GM12878 (cell line): Measurements from ENCODE around the gene RRP12. TPM values are rescaled to one million over a fixed set of nuclear protein-coding genes. Genes with fewer than 3 reads are reported as not detected.

ENCODE experiments used
- ATAC-seq: fragments of 200-7000 bp; cut with Tn5 transposase; 3 replicates; pipeline ENCODE4 v1.9.1; 2020; ENCODE audit warnings: mild to moderate bottlenecking, moderate library complexity
- BruUV-seq: library from RNA; stranded (reverse); fragments of 400-500 nt; replicated peaks from 2 replicates; lab custom pipeline; 2021; lab: Mats Ljungman, UMichigan
- CTCF ChIA-PET: fragments of 300-600 bp; sonication (Branson Sonifier 250); formaldehyde crosslinking; extraction: SDS; loops from one replicate; lab custom pipeline; 2021; ENCODE audit warnings: inconsistent platforms; lab: Yijun Ruan, JAX
- POLR2A ChIA-PET: fragments of 350-600 bp; formaldehyde crosslinking; extraction: SDS; loops from one replicate; lab custom pipeline; 2021; ENCODE audit warnings: inconsistent platforms; lab: Charles Lee
- RAD21 ChIA-PET: fragments of 300-600 bp; sonication (Branson Sonifier 250); formaldehyde crosslinking; loops from one replicate; lab custom pipeline; 2023; ENCODE audit warnings: antibody characterized with exemption; ENCODE audit not compliant: unreplicated experiment; lab: Charles Lee
- SMC1A ChIA-PET: fragments of 300-600 bp; sonication (Branson Sonifier 250); formaldehyde crosslinking; loops from one replicate; lab custom pipeline; 2023; ENCODE audit not compliant: unreplicated experiment, uncharacterized antibody; lab: Charles Lee
- DNase-seq: peaks from one replicate; pipeline ENCODE4 v3.0.0-alpha.2; 2011; ENCODE audit warnings: low read depth, low spot score
- FAIRE-seq: peaks from 3 replicates; lab custom pipeline; 2011; peaks lifted over from hg19 to GRCh38; lab: Jason Lieb, UNC
- H2AFZ ChIP-seq: 2 replicates; pipeline ENCODE4 v1.6.0; 2011; ENCODE audit warnings: low read depth, low read length, control low read depth; ENCODE audit not compliant: control insufficient read depth
- H3K27ac ChIP-seq: 2 replicates; pipeline ENCODE4 v1.5.1; 2011; ENCODE audit warnings: control low read depth; ENCODE audit not compliant: control insufficient read depth, insufficient read depth
- H3K27me3 ChIP-seq, 2 experiments: replicated peaks in 1 of 2; 2 replicates each; pipeline versions ENCODE4 v1.6.0 to v1.6.1; 2011; ENCODE audit warnings: low read length in 1 of 2; ENCODE audit not compliant: control insufficient read depth in 2 of 2, insufficient read depth in 2 of 2
- H3K36me3 ChIP-seq, 2 experiments: 2 replicates each; pipeline ENCODE4 v1.5.1; 2011; ENCODE audit warnings: low read length in 1 of 2; ENCODE audit not compliant: control insufficient read depth in 2 of 2, insufficient read depth in 2 of 2
- H3K4me1 ChIP-seq: 2 replicates; pipeline ENCODE4 v1.6.1; 2011; ENCODE audit warnings: mild to moderate bottlenecking, low read length, moderate library complexity, mixed read lengths; ENCODE audit not compliant: control insufficient read depth, insufficient read depth
- H3K4me2 ChIP-seq: 2 replicates; pipeline ENCODE4 v1.6.0; 2011; ENCODE audit warnings: control low read depth; ENCODE audit not compliant: control insufficient read depth, insufficient read depth
- H3K4me3 ChIP-seq: fragments of 200-600 bp; sonication (generic); 2 replicates; pipeline ENCODE4 v1.5.1; 2016
- H3K79me2 ChIP-seq: 2 replicates; pipeline ENCODE4 v1.6.0; 2011; ENCODE audit warnings: low read length; ENCODE audit not compliant: control insufficient read depth, insufficient read depth
- H3K9ac ChIP-seq: 2 replicates; pipeline ENCODE4 v1.8.0; 2011; ENCODE audit warnings: low read length, control low read depth, mixed read lengths; ENCODE audit not compliant: control insufficient read depth, insufficient read depth
- H3K9me3 ChIP-seq: replicated peaks from 3 replicates; pipeline ENCODE4 v1.5.1; 2011; ENCODE audit warnings: mild to moderate bottlenecking, low read length; ENCODE audit not compliant: control insufficient read depth, insufficient read depth
- H4K20me1 ChIP-seq: 2 replicates; pipeline ENCODE4 v1.6.0; 2011; ENCODE audit not compliant: control insufficient read depth, insufficient read depth
- BHLHE40 ChIP-seq, 2 experiments: fragments of 450-650 bp in 1 of 2; IDR thresholded peaks; 2 replicates each; pipeline ENCODE4 v1.6.1; 2011 to 2017; ENCODE audit warnings: low read depth in 2 of 2, borderline replicate concordance in 1 of 2, improper control_type of control experiment in 1 of 2, low read length in 1 of 2, mild to moderate bottlenecking in 1 of 2
- BMI1 ChIP-seq: fragments of 450-650 bp; IDR thresholded peaks from 2 replicates; pipeline ENCODE4 v1.6.1; 2016; ENCODE audit warnings: mild to moderate bottlenecking, moderate library complexity, borderline replicate concordance
- EP300 ChIP-seq, 2 experiments: fragments of 150-350 bp in 1 of 2; IDR thresholded peaks; 2 replicates each; pipeline ENCODE4 v1.6.1; 2011 to 2012; ENCODE audit warnings: low read depth in 2 of 2, low read length in 2 of 2, borderline replicate concordance in 1 of 2, improper control_type of control experiment in 1 of 2, inconsistent platforms in 1 of 2; ENCODE audit not compliant: control insufficient read depth in 1 of 2
- ETV6 ChIP-seq, 2 experiments: fragments of 450-650 bp in 1 of 2; IDR thresholded peaks in 1 of 2; conservative IDR thresholded peaks in 1 of 2; 2 replicates each; pipeline ENCODE4 v1.6.1; 2014; ENCODE audit warnings: antibody characterized with exemption in 1 of 2, borderline replicate concordance in 1 of 2, low read depth in 1 of 2, mild to moderate bottlenecking in 1 of 2, moderate library complexity in 1 of 2
- HDAC2 ChIP-seq: fragments of 200-600 bp; sonication (generic); IDR thresholded peaks from 2 replicates; pipeline ENCODE4 v1.6.1; 2017
- HDGF ChIP-seq: fragments of 450-650 bp; IDR thresholded peaks from 2 replicates; pipeline ENCODE4 v1.6.1; 2016; ENCODE audit warnings: antibody characterized with exemption
- NFIC ChIP-seq: IDR thresholded peaks from 2 replicates; pipeline ENCODE4 v1.6.1; 2012; ENCODE audit warnings: low read depth, mild to moderate bottlenecking, inconsistent platforms, low read length, moderate library complexity
- RAD21 ChIP-seq: IDR thresholded peaks from 2 replicates; pipeline ENCODE4 v1.6.1; 2011; ENCODE audit warnings: mild to moderate bottlenecking, low read depth, low read length, moderate library complexity; ENCODE audit not compliant: insufficient read depth
- RFX5 ChIP-seq: IDR thresholded peaks from 2 replicates; pipeline ENCODE4 v1.6.1; 2011; ENCODE audit warnings: low read depth, low read length, improper control_type of control experiment
- SMC3 ChIP-seq: IDR thresholded peaks from 2 replicates; pipeline ENCODE4 v1.6.1; 2011; ENCODE audit warnings: low read length, improper control_type of control experiment, borderline replicate concordance
- SREBF2 ChIP-seq: IDR thresholded peaks from 2 replicates; pipeline ENCODE4 v1.6.1; 2012; ENCODE audit warnings: mild to moderate bottlenecking, low read length
- SRF ChIP-seq, 2 experiments: IDR thresholded peaks; 2 replicates each; pipeline ENCODE4 v1.6.1; 2011; ENCODE audit warnings: low read depth in 2 of 2, low read length in 2 of 2, mild to moderate bottlenecking in 1 of 2, moderate library complexity in 1 of 2
- STAT3 ChIP-seq: IDR thresholded peaks from 2 replicates; pipeline ENCODE4 v1.6.1; 2011; ENCODE audit warnings: low read depth, low read length, improper control_type of control experiment
- ZNF207 ChIP-seq: fragments of 450-650 bp; IDR thresholded peaks from 2 replicates; pipeline ENCODE4 v1.6.1; 2014; ENCODE audit warnings: antibody characterized with exemption, mild to moderate bottlenecking, borderline replicate concordance
- ZZZ3 ChIP-seq: IDR thresholded peaks from 2 replicates; pipeline ENCODE4 v1.6.1; 2011; ENCODE audit warnings: low read depth; ENCODE audit not compliant: control insufficient read depth, insufficient read length
- WGBS: methylation state at CpG from one replicate; pipeline ENCODE4 v1.1.6; 2016; ENCODE audit warnings: low lambda C conversion rate; ENCODE audit not compliant: insufficient replicate concordance, insufficient coverage; ENCODE audit errors: missing lambda C conversion rate; 5-methylcytosine and 5-hydroxymethylcytosine counted together
- in situ Hi-C: fragments of 300-500 bp; cut with MboI; formaldehyde crosslinking; loops from 9 replicates; pipeline ENCODE4 v1.14.3; 2018; ENCODE audit warnings: mixed read lengths
- intact Hi-C: fragments of 100-400 bp; cut with micrococcal nuclease; formaldehyde crosslinking; loops from one replicate; pipeline ENCODE4 v1.14.2; 2022; ENCODE audit not compliant: unreplicated experiment
- polyA plus RNA-seq, 11 experiments: library from polyadenylated mRNA; depleted of rRNA in 4 of 11; unstranded in 6 of 11; stranded (reverse) in 5 of 11; fragments of >200 nt; fragmentation: Nextera tagmentation in 4 of 11; fragmentation: Illumina TruSeq in 1 of 11; extraction: Ambion mirVana in 4 of 11; extraction: Trizol in 1 of 11; gene quantifications; 1 replicate in 1 of 11; 2 replicates in 10 of 11; pipeline versions ENCODE4 v1.2.1 to v1.2.3, GENCODE V29; 2011 to 2016; ENCODE audit warnings: inconsistent platforms in 2 of 11, missing spikeins in 2 of 11, low read depth in 1 of 11
- total RNA-seq, 4 experiments: library from RNA; depleted of rRNA in 3 of 4; stranded (reverse); fragments of >200 nt in 3 of 4; fragmentation: Illumina TruSeq in 1 of 4; extraction: Trizol in 1 of 4; gene quantifications; 2 replicates each; pipeline versions ENCODE4 v1.2.1 to v1.2.3, GENCODE V29; 2013 to 2021
- TF ChIP-seq, protein P1 (sequence below): IDR thresholded peaks from 2 replicates; pipeline ENCODE4 v1.6.1; 2012; ENCODE audit warnings: improper control_type of control experiment, low read depth, low read length; ENCODE audit not compliant: insufficient replicate concordance
- TF ChIP-seq, protein P2 (sequence below): fragments of 450-650 bp; IDR thresholded peaks from 2 replicates; pipeline ENCODE4 v1.6.1; 2016; ENCODE audit warnings: mild to moderate bottlenecking
- TF ChIP-seq, protein P3 (sequence below): fragments of 450-650 bp; IDR thresholded peaks from 2 replicates; pipeline ENCODE4 v1.6.1; 2014; ENCODE audit warnings: mild to moderate bottlenecking

Gene RRP12
- total and polyA plus RNA-seq, 10 of the 15 experiments (the other 5 are each of a cell fraction or from before 2014, with no cell fraction given) = 5.3 to 48.7 (median 16.8) TPM

DNA sequence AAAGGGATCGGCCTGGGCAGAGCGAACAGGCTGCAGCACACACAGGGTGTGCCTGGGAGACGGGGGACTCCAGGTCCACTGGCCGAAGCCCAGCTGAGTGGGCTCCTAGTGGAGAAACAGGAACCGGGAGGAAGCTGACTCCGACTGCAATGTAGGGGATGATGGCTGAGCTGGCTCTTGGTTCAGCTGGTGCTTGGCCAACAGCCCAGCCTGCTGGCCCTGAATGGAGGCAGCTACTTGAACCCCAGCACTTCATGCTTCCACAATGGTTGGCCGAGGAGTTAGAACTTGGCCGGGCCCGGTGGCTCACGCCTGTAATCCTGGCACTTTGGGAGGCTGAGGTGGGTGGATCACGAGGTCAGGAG lies 39.6 kb downstream of the RRP12 start:
- H4K20me1 ChIP-seq = no peaks in the 10 kb centered on the region
- intact Hi-C loops = no loop called here
- in situ Hi-C loops = no loop called here
- H3K27ac ChIP-seq = no peak overlapping the region
- WGBS = 95% methylated on average over 11 of the region's 11 CpGs
- no peak overlapping the region for H3K9ac ChIP-seq
- H3K4me3 ChIP-seq = no peak overlapping the region
- H3K4me1 ChIP-seq = no peaks in the 10 kb centered on the region; the same call in 1 of the 2 replicates
- H3K4me2 ChIP-seq = no peak overlapping the region
- H3K79me2 ChIP-seq = no peaks in the 10 kb centered on the region
- ChIA-PET RAD21 (interaction anchor here (0.6 kb wide), 1 partner anchor 152 kb away, joined by 4 read pairs; no protein-coding TSS in a partner anchor), CTCF (interaction anchor here (1.0 kb wide), 1 partner anchor 83 kb away, joined by 3 read pairs; no protein-coding TSS in a partner anchor), POLR2A (interaction anchor here (0.6 kb wide), 2 partner anchors 68 to 72 kb away, joined by 6 read pairs; no protein-coding TSS in a partner anchor), SMC1A (no interaction called here)
- H3K36me3 ChIP-seq = peaks cover 4 to 25% of the 10 kb centered on the region in 2 experiments; a peak in 3 of 4 replicates
- H3K9me3 ChIP-seq = no peaks in the 10 kb centered on the region
- no TSS peak for BruUV-seq
- no peaks in the 10 kb centered on the region for H3K27me3 ChIP-seq
- H2AFZ ChIP-seq = no peak overlapping the region
- no peak for ATAC-seq
- no peak for DNase-seq
- FAIRE-seq = no peak
- no peak for TF ChIP-seq RAD21
- TF ChIP-seq SRF (IDR thresholded peaks at IDR 0.05; ENCODE audit: low read depth in 2 of 2, low read length in 2 of 2) = no peak
- no peak for TF ChIP-seq RFX5
- no peak for TF ChIP-seq ZNF207
- TF ChIP-seq STAT3 = no peak
- no peak for TF ChIP-seq BMI1
- TF ChIP-seq SREBF2 = no peak
- no peak for TF ChIP-seq EP300 (IDR thresholded peaks at IDR 0.05; ENCODE audit: borderline replicate concordance in 1 of 2, control insufficient read depth in 1 of 2, low read depth in 2 of 2, low read length in 2 of 2)
- TF ChIP-seq HDGF = no peak
- TF ChIP-seq SMC3 = no peak
- TF ChIP-seq, protein P1, sequence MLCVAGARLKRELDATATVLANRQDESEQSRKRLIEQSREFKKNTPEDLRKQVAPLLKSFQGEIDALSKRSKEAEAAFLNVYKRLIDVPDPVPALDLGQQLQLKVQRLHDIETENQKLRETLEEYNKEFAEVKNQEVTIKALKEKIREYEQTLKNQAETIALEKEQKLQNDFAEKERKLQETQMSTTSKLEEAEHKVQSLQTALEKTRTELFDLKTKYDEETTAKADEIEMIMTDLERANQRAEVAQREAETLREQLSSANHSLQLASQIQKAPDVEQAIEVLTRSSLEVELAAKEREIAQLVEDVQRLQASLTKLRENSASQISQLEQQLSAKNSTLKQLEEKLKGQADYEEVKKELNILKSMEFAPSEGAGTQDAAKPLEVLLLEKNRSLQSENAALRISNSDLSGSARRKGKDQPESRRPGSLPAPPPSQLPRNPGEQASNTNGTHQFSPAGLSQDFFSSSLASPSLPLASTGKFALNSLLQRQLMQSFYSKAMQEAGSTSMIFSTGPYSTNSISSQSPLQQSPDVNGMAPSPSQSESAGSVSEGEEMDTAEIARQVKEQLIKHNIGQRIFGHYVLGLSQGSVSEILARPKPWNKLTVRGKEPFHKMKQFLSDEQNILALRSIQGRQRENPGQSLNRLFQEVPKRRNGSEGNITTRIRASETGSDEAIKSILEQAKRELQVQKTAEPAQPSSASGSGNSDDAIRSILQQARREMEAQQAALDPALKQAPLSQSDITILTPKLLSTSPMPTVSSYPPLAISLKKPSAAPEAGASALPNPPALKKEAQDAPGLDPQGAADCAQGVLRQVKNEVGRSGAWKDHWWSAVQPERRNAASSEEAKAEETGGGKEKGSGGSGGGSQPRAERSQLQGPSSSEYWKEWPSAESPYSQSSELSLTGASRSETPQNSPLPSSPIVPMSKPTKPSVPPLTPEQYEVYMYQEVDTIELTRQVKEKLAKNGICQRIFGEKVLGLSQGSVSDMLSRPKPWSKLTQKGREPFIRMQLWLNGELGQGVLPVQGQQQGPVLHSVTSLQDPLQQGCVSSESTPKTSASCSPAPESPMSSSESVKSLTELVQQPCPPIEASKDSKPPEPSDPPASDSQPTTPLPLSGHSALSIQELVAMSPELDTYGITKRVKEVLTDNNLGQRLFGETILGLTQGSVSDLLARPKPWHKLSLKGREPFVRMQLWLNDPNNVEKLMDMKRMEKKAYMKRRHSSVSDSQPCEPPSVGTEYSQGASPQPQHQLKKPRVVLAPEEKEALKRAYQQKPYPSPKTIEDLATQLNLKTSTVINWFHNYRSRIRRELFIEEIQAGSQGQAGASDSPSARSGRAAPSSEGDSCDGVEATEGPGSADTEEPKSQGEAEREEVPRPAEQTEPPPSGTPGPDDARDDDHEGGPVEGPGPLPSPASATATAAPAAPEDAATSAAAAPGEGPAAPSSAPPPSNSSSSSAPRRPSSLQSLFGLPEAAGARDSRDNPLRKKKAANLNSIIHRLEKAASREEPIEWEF = no peak
- TF ChIP-seq, protein P2, sequence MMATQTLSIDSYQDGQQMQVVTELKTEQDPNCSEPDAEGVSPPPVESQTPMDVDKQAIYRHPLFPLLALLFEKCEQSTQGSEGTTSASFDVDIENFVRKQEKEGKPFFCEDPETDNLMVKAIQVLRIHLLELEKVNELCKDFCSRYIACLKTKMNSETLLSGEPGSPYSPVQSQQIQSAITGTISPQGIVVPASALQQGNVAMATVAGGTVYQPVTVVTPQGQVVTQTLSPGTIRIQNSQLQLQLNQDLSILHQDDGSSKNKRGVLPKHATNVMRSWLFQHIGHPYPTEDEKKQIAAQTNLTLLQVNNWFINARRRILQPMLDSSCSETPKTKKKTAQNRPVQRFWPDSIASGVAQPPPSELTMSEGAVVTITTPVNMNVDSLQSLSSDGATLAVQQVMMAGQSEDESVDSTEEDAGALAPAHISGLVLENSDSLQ = no peak
- TF ChIP-seq HDAC2 = no peak
- TF ChIP-seq ZZZ3 = no peak
- TF ChIP-seq, protein P3, sequence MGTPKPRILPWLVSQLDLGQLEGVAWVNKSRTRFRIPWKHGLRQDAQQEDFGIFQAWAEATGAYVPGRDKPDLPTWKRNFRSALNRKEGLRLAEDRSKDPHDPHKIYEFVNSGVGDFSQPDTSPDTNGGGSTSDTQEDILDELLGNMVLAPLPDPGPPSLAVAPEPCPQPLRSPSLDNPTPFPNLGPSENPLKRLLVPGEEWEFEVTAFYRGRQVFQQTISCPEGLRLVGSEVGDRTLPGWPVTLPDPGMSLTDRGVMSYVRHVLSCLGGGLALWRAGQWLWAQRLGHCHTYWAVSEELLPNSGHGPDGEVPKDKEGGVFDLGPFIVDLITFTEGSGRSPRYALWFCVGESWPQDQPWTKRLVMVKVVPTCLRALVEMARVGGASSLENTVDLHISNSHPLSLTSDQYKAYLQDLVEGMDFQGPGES = no peak
- TF ChIP-seq NFIC = no peak
- no peak for TF ChIP-seq ETV6 (conservative IDR thresholded peaks at IDR 0.05 in 1 of 2, IDR thresholded peaks at IDR 0.05 in 1 of 2; ENCODE audit: borderline replicate concordance in 1 of 2, low read depth in 1 of 2)
- no peak for TF ChIP-seq BHLHE40 (IDR thresholded peaks at IDR 0.05; ENCODE audit: borderline replicate concordance in 1 of 2, low read depth in 2 of 2, low read length in 1 of 2)
